Dendritic cell treated with granulocyte-macrophage colony-stimulating factor and Interleukin-4, amounts not matched to agents 40 ng/mL and 50 ng/mL, for 4 days (primary cell): ENCODE measurements around the gene CLCN2.

Experiments
- H3K27ac Mint-ChIP-seq: one replicate; pipeline ENCODE4 v1.8.0; 2022; ENCODE audit warnings: mild to moderate bottlenecking, mixed read lengths
- H3K27me3 Mint-ChIP-seq: one replicate; pipeline ENCODE4 v1.8.0; 2022; ENCODE audit warnings: mild to moderate bottlenecking, mixed read lengths
- H3K36me3 Mint-ChIP-seq: one replicate; pipeline ENCODE4 v1.8.0; 2022; ENCODE audit warnings: low read depth, mixed read lengths
- H3K4me1 Mint-ChIP-seq: one replicate; pipeline ENCODE4 v1.8.0; 2022; ENCODE audit warnings: low read depth, mixed read lengths
- H3K4me3 Mint-ChIP-seq: one replicate; pipeline ENCODE4 v1.8.0; 2022; ENCODE audit warnings: mild to moderate bottlenecking, moderate library complexity, mixed read lengths
- H3K9me3 Mint-ChIP-seq: one replicate; pipeline ENCODE4 v1.8.0; 2022; ENCODE audit warnings: mixed read lengths
- intact Hi-C: fragments of 100-400 bp; cut with micrococcal nuclease; formaldehyde crosslinking; loops from one replicate; pipeline ENCODE4 v1.15.0; 2022

CLCN2 gene

DNA sequence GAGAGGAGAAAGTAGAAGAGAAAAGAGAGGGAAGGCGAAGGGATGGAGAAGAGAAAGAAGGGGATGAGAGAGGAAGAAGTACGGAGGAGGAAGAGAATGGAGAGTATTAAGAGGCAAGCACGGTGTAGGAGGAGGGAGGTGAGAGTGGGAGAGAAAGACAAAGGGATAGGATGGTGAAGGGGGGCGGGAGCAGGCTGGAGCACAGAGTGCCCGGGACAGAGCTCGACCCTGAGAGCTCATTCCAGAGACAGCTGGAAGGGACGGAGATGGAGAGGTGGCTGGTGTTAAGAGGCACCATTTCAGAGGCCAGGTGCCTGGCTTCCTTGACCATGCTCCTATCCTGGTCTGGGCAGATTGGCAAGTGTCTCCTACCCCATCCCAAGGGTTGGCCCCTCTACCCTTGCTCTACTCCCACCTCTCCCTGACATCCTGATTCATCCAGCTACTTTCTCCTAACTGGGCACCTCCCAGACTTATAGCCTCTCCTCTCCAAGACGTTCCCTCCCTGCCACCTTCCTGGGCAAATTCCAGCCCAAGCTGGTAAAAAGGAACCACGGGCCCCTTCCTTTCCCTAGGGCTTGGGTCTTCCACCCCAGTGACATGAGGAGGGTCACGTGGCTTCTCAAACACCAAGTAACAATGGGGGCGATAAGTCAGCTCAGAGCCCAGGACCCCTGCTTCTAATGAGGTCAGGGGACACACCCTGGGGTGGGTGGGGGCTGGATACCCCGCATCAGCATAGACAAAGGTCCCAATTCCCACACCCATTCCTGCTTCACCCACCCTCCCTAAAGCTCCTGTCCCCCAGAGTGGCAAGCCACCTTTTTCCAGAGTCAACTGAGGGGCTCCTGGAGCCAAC lies 1.1 kb downstream of the CLCN2 start:
- Mint-ChIP-seq H3K4me1 (peaks cover 35% of the 10 kb centered on the region), H3K36me3 (peaks cover 24% of the 10 kb centered on the region), H3K27ac (peak overlapping the region; percentile 1), H3K4me3 (peak overlapping the region; percentile 86), H3K9me3 (no peaks in the 10 kb centered on the region), H3K27me3 (peaks cover 21% of the 10 kb centered on the region)
- intact Hi-C loops, result no loop called here

DNA sequence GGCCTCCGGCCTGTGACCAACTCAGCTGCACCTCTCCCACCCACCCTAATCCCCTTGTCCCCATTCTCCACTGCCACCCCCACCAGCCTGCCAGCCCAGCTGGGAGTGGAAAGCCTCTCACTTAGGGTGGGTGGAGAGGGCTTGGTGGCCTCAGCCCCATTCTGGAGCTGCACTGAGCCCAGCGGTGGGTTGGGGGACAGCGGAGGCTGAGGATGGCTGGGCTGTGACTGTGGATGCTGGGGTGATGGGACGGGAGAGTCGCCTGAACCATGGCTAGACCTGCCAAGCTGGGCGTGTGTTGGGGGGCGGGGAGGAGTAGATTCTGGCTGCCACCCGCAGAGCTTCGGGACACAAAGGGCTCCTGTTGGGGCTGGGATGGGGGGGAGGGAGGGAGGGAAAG lies 1.8 kb downstream of the CLCN2 start:
- Mint-ChIP-seq H3K4me3 (no peak overlapping the region), H3K36me3 (peaks cover 17% of the 10 kb centered on the region), H3K4me1 (peaks cover 34% of the 10 kb centered on the region), H3K9me3 (no peaks in the 10 kb centered on the region), H3K27me3 (peaks cover 21% of the 10 kb centered on the region), H3K27ac (peak overlapping the region; percentile 1)
- intact Hi-C loops, result no loop called here

DNA sequence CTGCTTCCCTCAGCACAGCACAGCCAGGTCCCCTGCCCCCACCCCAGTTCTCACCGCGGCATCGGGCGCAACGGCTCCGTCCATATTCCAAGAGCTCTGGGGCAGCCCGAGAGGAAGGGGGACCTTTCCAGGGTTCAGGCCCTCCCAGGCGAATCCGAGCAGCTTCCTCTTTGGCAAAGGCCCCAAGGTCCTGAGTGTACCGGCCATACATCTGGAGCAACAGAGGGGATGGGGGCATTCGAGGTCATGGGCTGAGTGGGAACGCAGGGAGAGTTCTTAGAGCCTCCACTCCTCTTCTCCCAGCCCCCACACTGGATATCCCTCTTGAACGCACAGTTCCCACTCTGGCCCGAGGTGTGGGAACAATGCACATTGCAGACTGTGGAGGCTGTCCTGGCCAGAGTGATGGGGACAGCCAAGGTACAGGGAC lies 2.5 kb downstream of the CLCN2 start:
- Mint-ChIP-seq H3K27me3 (peaks cover 21% of the 10 kb centered on the region), H3K27ac (no peak overlapping the region), H3K9me3 (no peaks in the 10 kb centered on the region), H3K36me3 (peaks cover 14% of the 10 kb centered on the region), H3K4me1 (peaks cover 36% of the 10 kb centered on the region), H3K4me3 (no peak overlapping the region)
- intact Hi-C loops, result no loop called here

- H3K9me3 Mint-ChIP-seq, result no peaks in the 10 kb centered on the region
- peaks cover 9% of the 10 kb centered on the region for H3K36me3 Mint-ChIP-seq
- H3K4me3 Mint-ChIP-seq, result no peak overlapping the region
- H3K27ac Mint-ChIP-seq, result no peak overlapping the region
- H3K4me1 Mint-ChIP-seq, result peaks cover 30% of the 10 kb centered on the region
- intact Hi-C loops, result no loop called here
- H3K27me3 Mint-ChIP-seq, result peaks cover 21% of the 10 kb centered on the region
These were observed 3.2 kb downstream of the CLCN2 start for GRCh38 chr3:184358124-184358767.

- Mint-ChIP-seq H3K4me1 (peaks cover 26% of the 10 kb centered on the region), H3K27me3 (peaks cover 21% of the 10 kb centered on the region), H3K4me3 (no peak overlapping the region), H3K36me3 (peaks cover 8% of the 10 kb centered on the region), H3K9me3 (no peaks in the 10 kb centered on the region), H3K27ac (no peak overlapping the region)
- intact Hi-C loops, result no loop called here
These were observed 3.9 kb downstream of the CLCN2 start for GRCh38 chr3:184357248-184358123.

DNA sequence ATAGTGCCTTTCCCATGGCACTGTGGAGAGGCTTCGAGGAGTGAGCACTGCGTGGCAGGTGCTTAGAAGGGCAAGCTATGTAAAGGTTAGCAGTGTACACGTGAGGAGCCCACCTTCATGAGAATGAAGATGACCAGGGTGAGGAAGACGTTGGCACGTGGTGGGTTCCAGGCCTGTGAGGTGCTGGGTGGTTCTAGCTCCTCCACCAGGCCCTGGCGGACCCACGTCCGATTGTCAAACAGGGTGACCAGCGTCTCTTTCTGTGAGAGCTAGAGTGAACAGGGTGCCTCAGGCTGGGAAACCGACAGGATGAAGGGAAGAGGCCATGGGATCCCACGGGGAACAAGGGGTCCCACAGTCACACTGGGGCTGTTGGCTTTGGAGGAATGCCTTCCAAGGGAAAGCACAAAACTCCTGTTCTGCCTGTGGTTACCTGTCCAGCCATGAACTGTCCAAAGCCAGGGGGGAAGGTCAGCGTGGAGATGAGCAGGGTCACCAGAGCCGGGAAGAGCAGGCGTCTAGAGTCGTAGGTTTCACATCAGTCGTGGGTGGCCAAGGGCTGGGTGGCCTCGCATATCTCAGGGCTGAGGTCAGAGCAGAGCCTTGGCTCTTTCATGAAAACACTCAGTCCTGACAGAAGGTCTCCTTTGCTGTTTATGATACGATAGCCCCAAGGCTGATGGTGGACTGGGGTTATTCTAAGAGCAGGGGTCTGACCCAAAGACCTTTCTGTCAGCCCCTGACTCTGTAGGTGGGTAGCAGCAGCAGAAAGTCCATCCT lies 6.0 kb downstream of the CLCN2 start:
- Mint-ChIP-seq H3K9me3 (no peaks in the 10 kb centered on the region), H3K36me3 (peaks cover 11% of the 10 kb centered on the region), H3K4me3 (no peak overlapping the region), H3K27me3 (peaks cover 14% of the 10 kb centered on the region), H3K27ac (peak overlapping the region; percentile 32), H3K4me1 (peaks cover 13% of the 10 kb centered on the region)
- intact Hi-C loops, result no loop called here

GRCh38 chr3:184354754-184355153 lies 6.7 kb downstream of the CLCN2 start:
- H3K27me3 Mint-ChIP-seq, result peaks cover 8% of the 10 kb centered on the region
- intact Hi-C loops, result no loop called here
- no peak overlapping the region for H3K27ac Mint-ChIP-seq
- H3K4me3 Mint-ChIP-seq, result no peak overlapping the region
- no peaks in the 10 kb centered on the region for H3K9me3 Mint-ChIP-seq
- peaks cover 6% of the 10 kb centered on the region for H3K4me1 Mint-ChIP-seq
- H3K36me3 Mint-ChIP-seq, result peaks cover 11% of the 10 kb centered on the region

DNA sequence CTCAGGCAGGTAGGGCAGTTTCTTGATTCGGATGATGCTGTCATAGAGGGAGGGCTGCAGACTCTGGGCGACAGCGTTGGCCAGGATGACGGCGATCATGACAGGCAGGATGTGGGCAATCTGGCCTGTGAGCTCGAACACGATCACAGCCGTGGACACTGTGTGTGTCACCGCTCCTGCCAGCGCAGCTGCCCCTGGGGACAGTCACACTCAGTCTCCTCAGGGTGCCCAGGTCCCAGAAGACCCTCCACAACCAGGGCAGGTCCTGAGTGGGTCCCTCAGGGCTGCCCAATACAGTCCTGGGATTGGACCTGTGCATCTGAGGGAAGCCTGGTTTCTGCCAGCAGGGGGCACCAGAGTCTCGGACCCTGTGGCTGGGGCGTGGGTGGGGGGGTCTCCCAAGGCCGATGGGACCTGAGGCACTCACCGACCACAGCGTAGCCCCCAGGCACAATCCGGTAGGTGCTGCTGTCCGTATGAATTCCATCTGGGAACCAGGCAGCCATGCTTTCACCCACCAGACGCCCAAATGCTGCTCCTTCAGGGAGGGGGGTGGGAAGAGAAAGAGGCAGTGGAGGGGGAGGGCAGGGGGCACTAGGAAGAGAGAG lies 7.2 kb downstream of the CLCN2 start:
- intact Hi-C loops, result no loop called here
- no peak overlapping the region for H3K27ac Mint-ChIP-seq
- H3K27me3 Mint-ChIP-seq, result peaks cover 7% of the 10 kb centered on the region
- no peaks in the 10 kb centered on the region for H3K9me3 Mint-ChIP-seq
- peaks cover 11% of the 10 kb centered on the region for H3K36me3 Mint-ChIP-seq
- peaks cover 5% of the 10 kb centered on the region for H3K4me1 Mint-ChIP-seq
- H3K4me3 Mint-ChIP-seq, result no peak overlapping the region

DNA sequence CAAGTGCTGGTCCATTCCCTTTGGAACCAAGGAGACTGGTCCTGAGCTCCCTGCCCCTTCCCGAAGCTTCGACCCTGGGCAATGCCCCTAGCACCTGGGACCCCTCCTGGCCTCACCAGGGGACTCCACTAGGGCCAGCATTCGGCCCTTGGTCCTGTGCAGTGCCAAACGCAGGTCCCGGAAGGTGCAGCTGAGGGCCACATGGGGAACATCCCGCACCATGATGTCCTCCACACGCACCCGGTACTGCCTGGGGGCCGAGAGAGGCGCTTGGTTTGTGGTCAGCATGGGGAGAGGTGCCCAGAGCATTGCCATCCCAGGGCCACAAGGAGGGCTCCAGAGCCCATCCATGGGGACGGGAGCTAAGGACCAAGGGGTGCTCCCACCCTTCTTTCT lies 7.9 kb downstream of the CLCN2 start:
- Mint-ChIP-seq H3K4me1 (peaks cover 5% of the 10 kb centered on the region), H3K27me3 (no peaks in the 10 kb centered on the region), H3K4me3 (no peak overlapping the region), H3K36me3 (peaks cover 11% of the 10 kb centered on the region), H3K27ac (no peak overlapping the region), H3K9me3 (no peaks in the 10 kb centered on the region)
- intact Hi-C loops, result no loop called here

DNA sequence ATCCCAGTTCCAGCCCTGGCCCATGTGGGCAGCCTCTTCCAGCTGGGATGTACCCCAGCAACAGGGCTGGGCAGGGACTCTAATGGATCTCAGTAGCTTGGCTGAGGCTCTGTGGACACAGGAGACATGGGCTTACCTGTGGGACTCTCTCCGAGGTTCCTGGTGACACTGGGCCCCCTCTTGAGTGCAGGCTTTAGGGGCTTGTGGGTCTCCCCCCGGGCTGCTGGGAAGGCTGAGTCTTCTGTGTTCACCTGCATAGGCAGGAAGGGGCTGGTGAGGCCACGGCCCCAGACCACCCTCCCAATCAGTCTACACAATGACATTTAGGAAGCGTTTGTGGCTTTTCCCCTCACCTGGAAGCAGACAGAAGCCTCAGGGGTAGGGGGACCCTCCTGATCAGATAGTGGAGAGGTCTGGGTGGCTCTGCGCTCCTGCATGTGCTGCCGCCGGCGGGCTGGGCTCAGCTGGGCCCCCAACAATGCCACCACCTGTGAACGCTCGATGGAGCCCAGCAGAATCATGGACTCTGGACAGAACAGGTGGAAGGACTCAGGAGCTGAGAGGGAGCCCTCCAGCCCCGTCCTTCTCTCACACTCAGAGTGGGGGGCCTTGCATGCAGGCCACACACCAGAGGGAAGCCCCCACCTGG lies 8.4 kb downstream of the CLCN2 start:
- Mint-ChIP-seq H3K27ac (no peak overlapping the region), H3K36me3 (peaks cover 11% of the 10 kb centered on the region), H3K4me1 (peaks cover 5% of the 10 kb centered on the region), H3K4me3 (no peak overlapping the region), H3K9me3 (no peaks in the 10 kb centered on the region), H3K27me3 (no peaks in the 10 kb centered on the region)
- intact Hi-C loops, result no loop called here

DNA sequence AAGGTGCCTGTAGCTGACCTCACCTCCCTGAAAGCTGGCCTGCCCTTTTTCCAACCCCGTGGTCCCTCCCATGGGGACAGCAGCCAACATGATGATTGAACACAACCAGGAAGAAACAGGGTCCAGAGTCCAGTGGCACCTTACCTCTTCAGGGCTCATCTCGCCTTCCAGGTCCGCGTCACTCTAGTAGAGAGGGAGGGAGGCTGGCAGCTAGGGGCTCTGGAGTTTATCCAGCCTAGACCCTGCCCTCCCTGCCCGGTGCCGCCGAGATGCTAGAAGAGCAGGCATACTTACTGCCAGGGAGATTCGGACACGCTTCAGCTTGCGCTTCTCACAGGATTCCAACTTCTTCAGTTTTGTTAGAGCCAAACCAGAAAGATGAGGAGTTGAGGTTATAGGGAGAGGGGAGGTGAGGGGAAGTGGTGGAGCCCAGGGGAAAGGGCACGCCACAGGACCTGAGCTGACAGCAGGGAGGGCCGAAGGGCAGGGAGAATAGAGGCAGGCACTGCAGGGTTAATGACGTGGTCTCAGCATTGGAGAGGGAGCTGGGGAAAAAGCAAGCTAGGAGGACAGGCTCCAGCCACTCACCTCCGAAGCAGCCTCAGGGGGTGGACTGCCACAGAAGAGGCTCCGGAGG lies 9.1 kb downstream of the CLCN2 start:
- H3K36me3 Mint-ChIP-seq, result peaks cover 17% of the 10 kb centered on the region
- no peak overlapping the region for H3K27ac Mint-ChIP-seq
- no peaks in the 10 kb centered on the region for H3K27me3 Mint-ChIP-seq
- intact Hi-C loops, result no loop called here
- no peak overlapping the region for H3K4me3 Mint-ChIP-seq
- no peaks in the 10 kb centered on the region for H3K9me3 Mint-ChIP-seq
- peaks cover 12% of the 10 kb centered on the region for H3K4me1 Mint-ChIP-seq

DNA sequence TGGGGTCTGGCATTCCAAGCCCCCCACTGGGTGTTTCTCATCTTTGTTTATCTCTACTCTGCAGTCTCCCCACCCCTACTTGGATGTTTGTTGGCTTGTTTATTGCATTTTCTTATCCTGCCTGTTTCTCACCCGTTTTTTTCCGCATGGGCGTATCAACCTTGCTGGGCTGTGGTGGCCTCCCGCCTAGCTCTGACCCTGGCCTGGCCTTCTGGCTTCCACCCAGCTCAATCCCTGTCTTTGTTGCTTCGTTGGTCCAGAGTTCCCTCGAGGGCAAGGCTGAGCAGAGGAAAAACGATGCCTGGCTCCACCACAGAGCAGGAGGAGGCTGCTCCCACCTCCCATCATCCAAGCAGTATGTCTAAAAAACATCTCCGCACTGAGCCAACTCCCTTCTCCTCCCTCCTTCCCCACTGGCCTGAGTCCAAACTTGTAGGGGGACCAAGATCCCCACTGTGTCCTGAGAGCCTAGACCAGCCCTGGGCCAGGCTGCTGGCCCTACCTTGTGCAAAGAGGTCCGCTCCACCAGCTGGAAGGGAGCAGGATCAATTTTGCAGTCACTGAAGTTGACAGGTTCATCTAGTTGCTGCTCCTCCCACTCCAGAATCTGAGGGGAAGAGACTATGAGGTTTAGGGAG lies 9.8 kb downstream of the CLCN2 start:
- Mint-ChIP-seq H3K36me3 (peaks cover 24% of the 10 kb centered on the region), H3K4me3 (no peak overlapping the region), H3K27me3 (no peaks in the 10 kb centered on the region), H3K9me3 (no peaks in the 10 kb centered on the region), H3K4me1 (peaks cover 12% of the 10 kb centered on the region), H3K27ac (no peak overlapping the region)
- intact Hi-C loops, result no loop called here
